BJ (cell line): ENCODE results near the gene SMIM35. TPM values are rescaled to one million over a fixed set of nuclear protein-coding genes. Genes with fewer than 3 reads are reported as not detected.
"Not testable (repeated sequence)": the region's sequence is repeated elsewhere in the genome, so short reads cannot be mapped to it uniquely, and the experiment has no call there.

Experiments
- CTCF ChIA-PET: fragments of 350-600 bp; formaldehyde crosslinking; extraction: SDS; loops from one replicate; lab custom pipeline; 2021; ENCODE audit warnings: antibody characterized with exemption, inconsistent platforms; lab: Yijun Ruan, JAX
- POLR2A ChIA-PET: fragments of 300-600 bp; sonication (Branson Sonifier 250); formaldehyde crosslinking; extraction: SDS; loops from one replicate; lab custom pipeline; 2021; ENCODE audit warnings: antibody characterized with exemption; lab: Charles Lee
- DNase-seq: peaks from one replicate; pipeline ENCODE4 v3.0.0-alpha.2; 2011; ENCODE audit warnings: low read depth
- H3K27me3 ChIP-seq: 2 replicates; pipeline ENCODE4 v1.6.0; 2011; ENCODE audit warnings: low read length; ENCODE audit not compliant: control insufficient read depth, insufficient read depth
- H3K36me3 ChIP-seq: 2 replicates; pipeline ENCODE4 v1.5.1; 2011; ENCODE audit warnings: low read length; ENCODE audit not compliant: control insufficient read depth, insufficient read depth
- H3K4me3 ChIP-seq: 2 replicates; pipeline ENCODE4 v1.5.1; 2011; ENCODE audit warnings: low read depth, mild to moderate bottlenecking, control low read depth, low read length
- polyA plus RNA-seq: library from polyadenylated mRNA; depleted of rRNA; stranded (reverse); fragments of >200 nt; gene quantifications from 2 replicates; pipeline ENCODE4 v1.2.3, GENCODE V29; 2011
- TF ChIP-seq, protein P1 (sequence below): IDR thresholded peaks from 2 replicates; pipeline ENCODE4 v1.5.1; 2011; ENCODE audit warnings: low read depth, mild to moderate bottlenecking, control low read depth, inconsistent platforms, low read length, moderate library complexity; ENCODE audit not compliant: insufficient read depth

Gene SMIM35
- polyA plus RNA-seq, 1 experiment: not detected

DNA sequence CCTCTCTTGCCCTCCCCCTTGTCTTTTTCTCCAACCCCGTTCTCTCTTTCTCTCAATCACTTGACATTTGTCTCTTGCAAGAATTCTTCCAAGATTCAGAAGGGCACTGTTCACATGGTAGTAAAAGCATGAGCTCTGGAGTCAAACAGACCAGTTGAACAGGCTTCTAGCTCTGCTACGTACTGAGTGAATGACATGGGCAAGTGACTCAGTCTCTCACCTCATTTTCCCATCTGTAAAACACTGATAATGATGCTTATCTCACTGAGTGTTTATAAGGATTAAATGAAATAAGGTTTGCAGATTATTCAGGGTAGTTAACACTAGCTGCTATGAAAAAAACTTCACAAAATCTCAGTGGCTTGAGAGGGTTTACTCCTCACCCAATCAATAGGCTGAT, 106.5 kb downstream of the SMIM35 start:
- H3K27me3 ChIP-seq: peaks cover 2% of the 10 kb centered on the region
- POLR2A ChIA-PET: no interaction called here
- no peak for DNase-seq
- CTCF ChIA-PET: interaction anchor here (1.2 kb wide), 1 partner anchor 33 kb away, joined by 3 read pairs; no protein-coding TSS in a partner anchor
- TF ChIP-seq, protein P1, sequence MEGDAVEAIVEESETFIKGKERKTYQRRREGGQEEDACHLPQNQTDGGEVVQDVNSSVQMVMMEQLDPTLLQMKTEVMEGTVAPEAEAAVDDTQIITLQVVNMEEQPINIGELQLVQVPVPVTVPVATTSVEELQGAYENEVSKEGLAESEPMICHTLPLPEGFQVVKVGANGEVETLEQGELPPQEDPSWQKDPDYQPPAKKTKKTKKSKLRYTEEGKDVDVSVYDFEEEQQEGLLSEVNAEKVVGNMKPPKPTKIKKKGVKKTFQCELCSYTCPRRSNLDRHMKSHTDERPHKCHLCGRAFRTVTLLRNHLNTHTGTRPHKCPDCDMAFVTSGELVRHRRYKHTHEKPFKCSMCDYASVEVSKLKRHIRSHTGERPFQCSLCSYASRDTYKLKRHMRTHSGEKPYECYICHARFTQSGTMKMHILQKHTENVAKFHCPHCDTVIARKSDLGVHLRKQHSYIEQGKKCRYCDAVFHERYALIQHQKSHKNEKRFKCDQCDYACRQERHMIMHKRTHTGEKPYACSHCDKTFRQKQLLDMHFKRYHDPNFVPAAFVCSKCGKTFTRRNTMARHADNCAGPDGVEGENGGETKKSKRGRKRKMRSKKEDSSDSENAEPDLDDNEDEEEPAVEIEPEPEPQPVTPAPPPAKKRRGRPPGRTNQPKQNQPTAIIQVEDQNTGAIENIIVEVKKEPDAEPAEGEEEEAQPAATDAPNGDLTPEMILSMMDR: no peak
- no peak overlapping the region for H3K4me3 ChIP-seq
- no peaks in the 10 kb centered on the region for H3K36me3 ChIP-seq

DNA sequence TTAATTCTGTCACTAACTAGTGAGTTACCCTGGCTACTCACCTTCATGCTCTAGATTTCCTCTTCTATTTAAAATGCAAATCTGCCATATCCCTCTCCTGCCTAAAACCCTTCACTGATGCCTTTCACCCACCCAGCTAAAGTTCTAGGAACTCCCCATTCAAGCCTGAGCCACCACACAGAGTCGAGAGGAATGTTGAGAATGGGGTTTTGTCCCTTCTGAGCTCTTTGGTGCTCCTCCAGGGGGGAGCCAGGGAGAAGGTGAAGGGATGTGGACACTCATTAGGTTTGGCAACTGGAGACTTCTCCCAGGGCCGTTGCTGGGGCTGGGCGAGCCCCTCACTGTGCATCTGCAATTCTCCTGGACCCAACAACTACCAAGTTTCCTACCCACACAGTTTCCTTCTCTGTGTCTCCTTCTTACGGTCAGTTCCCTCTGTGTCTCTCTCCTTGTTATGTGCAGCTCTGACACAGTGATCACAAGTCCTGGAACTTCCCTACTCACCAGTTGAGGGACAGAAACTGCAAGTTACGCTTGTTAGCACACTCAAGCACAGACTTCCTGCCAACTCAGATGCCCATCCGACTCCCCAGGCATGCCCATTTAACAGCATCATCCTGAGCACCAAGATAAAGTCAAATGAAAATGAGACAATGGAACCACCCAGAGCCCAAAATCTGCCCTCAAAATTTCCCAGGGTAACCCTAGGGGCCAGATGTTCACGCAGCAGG, 107.1 kb downstream of the SMIM35 start:
- ChIA-PET POLR2A (no interaction called here), CTCF (interaction anchor here (1.2 kb wide), 1 partner anchor 33 kb away, joined by 3 read pairs; no protein-coding TSS in a partner anchor)
- no peaks in the 10 kb centered on the region for H3K36me3 ChIP-seq

DNA sequence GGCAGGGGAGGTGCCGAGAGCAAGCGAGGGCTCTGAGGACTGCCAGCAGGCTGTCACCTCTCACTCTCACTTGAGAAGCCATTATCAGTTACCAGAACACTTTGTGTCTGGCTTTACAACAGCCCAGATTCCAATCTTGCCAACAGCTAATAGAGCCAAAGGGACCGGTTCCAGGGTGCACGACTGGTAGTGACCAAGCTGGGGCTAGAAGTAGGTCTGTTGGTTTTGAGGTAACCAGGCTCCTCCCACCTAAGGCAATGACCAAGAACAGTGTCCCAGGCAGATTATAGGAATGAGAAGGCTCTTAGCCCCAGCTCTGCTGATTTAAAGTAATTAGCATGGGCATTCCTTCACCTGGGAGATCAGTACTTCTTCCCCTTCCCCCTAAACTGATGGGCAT, 107.8 kb downstream of the SMIM35 start:
- ChIA-PET CTCF (no interaction called here), POLR2A (no interaction called here)
- Histone ChIP-seq H3K27me3 (peaks cover 2% of the 10 kb centered on the region), H3K36me3 (no peaks in the 10 kb centered on the region), H3K4me3 (no peak overlapping the region)
- TF ChIP-seq, protein P1: no peak
- DNase-seq: no peak

More for the DNA sequence above, 107.1 kb downstream of the SMIM35 start:
- TF ChIP-seq, protein P1: no peak
- no peak overlapping the region for H3K4me3 ChIP-seq
- peaks cover 2% of the 10 kb centered on the region for H3K27me3 ChIP-seq
- DNase-seq: no peak

DNA sequence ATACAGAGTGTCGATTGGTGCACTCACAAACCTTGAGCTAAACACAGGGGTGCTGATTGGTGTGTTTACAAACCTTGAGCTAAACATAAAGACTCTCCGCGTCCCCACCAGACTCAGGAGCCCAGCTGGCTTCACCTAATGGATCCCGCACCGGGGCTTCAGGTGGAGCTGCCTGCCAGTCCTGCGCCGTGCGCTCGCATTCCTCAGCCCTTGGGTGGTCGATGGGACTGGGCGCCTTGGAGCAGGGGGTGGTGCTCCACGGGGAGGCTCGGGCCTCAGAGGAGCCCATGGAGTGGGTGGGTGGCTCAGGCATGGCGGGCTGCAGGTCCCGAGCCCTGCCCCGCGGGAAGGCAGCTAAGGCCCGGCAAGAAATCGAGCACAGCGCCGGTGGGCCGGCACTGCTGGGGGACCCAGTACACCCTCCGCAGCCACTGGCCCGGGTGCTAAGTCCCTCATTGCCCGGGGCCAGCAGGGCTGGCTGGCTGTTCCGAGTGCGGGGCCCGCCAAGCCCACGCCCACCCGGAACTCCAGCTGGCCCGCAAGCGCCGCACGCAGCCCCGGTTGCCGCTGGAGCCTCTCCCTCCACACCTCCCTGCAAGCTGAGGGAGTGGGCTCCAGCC, 108.4 kb downstream of the SMIM35 start:
- DNase-seq, H3K36me3 ChIP-seq, H3K4me3 ChIP-seq, CTCF ChIA-PET, POLR2A ChIA-PET, H3K27me3 ChIP-seq: not testable (repeated sequence)

DNA sequence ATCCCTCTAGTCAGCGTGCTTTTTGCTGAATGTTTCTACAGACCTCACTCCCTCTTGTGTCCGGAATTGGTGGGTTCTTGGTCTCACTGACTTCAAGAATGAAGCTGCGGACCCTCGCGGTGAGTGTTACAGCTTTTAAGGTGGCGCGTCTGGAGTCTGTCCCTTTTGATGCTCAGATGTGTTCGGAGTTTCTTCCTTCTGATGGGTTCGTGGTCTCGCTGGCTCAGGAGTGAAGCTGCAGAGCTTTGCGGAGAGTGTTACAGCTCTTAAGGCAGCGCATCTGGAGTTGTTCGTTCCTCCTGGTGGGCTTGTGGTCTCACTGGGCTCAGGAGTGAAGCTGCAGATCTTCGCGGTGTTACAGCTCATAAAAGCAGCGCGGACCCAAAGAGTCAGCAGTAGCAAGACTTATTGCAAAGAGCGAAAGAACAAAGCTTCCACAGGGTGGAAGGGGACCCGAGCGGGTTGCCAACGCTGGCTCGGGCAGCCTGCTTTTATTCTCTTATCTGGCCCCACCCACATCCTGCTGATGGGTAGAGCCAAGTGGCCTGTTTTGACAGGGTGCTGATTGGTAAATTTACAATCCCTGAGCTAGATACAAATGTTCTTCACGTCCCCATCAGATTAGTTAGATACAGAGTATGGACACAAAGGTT, 109.0 kb downstream of the SMIM35 start:
- H3K36me3 ChIP-seq, POLR2A ChIA-PET, H3K4me3 ChIP-seq, H3K27me3 ChIP-seq, DNase-seq, CTCF ChIA-PET: not testable (repeated sequence)

DNA sequence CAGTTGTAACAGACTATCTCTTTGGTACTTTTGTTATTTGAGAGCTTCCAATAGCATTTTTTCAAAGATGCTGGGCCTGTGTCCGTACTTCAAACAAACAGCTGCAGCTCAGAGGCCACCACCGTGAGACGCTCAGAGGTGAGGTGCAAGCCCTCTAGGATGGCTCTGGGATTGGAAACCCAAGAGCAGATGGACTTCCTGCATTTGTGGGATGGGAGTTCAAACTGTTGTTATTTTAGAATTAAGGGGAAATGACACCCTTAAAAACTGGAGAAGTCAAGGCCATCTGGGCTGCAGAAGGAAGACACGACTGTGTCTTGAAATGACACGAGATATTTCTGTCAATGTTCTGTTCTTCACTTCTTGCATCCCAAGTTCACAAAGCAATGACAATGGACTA, 109.7 kb downstream of the SMIM35 start:
- CTCF ChIA-PET: no interaction called here
- Histone ChIP-seq H3K4me3 (no peak overlapping the region), H3K36me3 (no peaks in the 10 kb centered on the region), H3K27me3 (peaks cover 2% of the 10 kb centered on the region)
- TF ChIP-seq, protein P1: no peak
- POLR2A ChIA-PET: no interaction called here
- no peak for DNase-seq
